HG03565 (cell line): ENCODE results near the gene FAM204A.

Experiments used
- ATAC-seq: cut with Tn5 transposase; IDR thresholded peaks from one replicate; pipeline ENCODE4 v1.9.1; 2021; ENCODE audit warnings: mild to moderate bottlenecking, moderate library complexity; ENCODE audit not compliant: unreplicated experiment

Gene FAM204A

GRCh38 chr10:118286051-118286838 lies 55.9 kb downstream of the FAM204A start:
- no peak for ATAC-seq

GRCh38 chr10:118282670-118283069 lies 59.5 kb downstream of the FAM204A start:
- ATAC-seq: no peak

- no peak for ATAC-seq
These were observed 63.5 kb downstream of the FAM204A start for GRCh38 chr10:118278649-118279048.

DNA sequence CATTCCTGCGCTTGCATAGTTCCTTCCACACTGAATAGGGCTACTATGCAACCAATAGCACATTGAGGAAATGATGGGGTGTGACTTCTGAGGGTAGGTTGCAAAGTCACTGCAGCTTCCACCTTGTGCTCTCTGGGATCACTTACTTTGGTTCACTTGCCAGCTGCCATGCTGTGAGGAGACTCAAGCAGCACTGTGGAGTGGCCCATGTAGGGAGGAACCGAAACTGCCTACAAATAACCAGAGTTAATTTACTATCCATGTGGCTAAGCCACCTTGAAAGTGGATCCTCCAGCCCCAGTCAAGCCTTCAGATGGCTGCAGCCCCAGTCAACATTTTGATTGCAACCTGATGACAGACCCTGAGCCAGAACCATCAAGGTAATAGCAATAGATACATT lies 64.3 kb downstream of the FAM204A start:
- ATAC-seq: no peak

DNA sequence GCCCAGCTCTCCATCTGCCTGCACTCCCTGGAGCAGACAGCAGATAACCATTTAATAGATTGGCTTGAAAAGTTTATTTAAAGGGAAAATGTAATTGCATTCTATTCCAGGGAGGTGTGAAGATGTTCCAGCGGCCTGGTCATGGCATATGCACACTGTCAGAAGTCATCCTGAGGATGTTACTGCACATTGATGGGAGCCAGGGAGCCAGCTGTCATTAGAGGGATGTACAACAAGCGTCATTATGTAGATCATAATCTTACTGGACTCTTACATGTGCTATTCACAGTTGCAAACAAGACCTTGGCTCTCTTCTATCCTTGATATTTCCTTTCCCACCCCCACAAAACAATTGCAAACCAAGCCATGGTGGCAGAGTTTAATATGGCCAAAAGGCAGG lies 65.4 kb downstream of the FAM204A start:
- ATAC-seq: no peak

GRCh38 chr10:118276204-118276603 lies 65.9 kb downstream of the FAM204A start:
- ATAC-seq: no peak

- no peak for ATAC-seq
These were observed 68.5 kb downstream of the FAM204A start for GRCh38 chr10:118273662-118274061.

GRCh38 chr10:118272767-118273166 lies 69.4 kb downstream of the FAM204A start:
- no peak for ATAC-seq

DNA sequence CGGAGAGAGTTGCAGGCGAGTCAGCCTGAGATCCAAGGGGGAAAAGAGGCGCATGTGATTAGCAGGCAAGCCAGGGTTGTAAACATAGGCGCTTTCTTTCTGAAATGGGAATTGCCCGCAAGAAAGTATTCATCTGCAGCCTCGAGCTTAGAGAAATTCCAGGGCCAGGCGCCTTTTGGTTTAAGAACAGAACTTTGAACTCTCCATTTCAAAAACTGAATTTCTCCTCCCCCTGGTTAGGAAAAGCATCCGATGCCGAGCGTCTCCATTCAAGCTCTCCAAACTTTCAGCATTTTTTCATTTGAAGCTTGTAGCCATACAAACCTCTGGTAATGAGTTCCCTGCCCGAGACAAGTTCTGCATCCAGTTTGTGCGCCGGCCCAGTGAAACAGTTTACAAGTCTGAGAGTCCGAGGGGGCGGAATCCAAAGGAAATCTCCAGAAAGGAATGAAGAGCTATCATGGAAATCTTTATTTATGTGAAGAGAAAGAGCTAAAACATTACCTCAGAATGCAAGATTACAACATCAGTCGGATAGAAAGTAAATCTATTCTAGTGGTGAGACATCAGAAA lies 69.9 kb downstream of the FAM204A start:
- ATAC-seq: no peak

DNA sequence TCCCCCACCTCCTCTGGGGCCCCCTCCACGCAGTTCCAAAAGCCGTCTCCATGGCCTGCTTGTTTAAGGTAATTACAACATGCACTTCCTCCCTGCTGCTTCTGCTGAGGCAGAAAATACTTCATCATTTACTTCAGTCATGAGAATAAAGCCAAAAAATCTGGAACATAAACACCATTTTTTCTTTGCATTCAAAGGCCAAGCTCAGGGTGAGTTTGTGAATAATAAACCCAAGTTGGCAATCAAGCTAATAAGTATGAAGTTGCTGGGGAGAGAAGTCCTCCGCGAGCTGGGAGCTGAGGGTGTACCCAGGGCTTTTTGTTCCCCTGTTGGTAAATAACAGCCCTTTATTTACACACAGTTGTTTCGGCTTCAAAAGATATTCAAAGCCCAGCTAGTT lies 70.5 kb downstream of the FAM204A start:
- no peak for ATAC-seq

GRCh38 chr10:118266098-118266748 lies 75.9 kb downstream of the FAM204A start:
- no peak for ATAC-seq

DNA sequence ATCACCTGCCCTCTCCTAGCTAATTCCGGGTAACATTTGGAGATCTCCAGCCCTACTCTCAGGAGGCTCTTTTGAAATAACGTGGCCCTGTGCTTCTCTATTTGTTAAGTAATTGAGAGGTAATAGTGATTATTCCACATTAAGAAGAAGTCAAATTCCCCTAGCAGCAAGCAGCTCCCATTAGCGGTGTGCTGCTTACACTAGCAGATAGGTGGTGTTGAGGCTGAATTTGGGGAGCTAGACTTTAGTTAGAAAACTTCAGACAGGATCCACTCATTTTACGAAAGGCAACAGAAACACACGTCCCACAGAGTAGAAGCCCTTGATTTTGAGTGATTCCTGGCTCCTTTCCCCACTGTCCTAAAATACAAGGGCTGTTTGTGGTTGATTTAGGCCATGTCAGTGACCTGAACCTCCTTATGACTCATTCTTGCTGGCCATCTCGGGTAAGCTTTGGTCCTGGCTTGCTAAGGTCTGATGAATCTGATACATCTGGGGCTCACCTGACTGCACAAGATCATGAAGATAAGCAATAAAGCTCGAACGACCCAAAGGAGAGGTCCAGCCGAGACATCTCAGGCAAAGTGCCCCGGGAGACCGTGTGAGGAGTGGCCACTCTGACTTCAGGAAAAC lies 77.2 kb downstream of the FAM204A start:
- ATAC-seq: no peak

DNA sequence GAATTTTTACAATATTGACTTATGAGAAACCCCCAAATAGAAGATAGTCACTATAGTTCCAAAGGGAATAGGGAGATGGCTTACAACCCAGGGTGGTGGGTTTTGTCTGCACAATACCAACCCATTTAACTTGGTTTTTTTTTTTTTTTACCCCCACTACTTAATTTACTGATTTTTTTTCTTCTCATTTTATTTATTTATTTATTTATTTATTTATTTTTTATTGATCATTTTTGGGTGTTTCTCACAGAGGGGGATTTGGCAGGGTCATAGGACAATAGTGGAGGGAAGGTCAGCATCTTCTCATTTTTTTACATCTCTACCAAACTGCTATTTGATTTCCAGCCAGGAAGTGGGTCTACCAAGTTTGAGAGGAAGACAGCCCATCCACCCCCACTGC lies 77.9 kb downstream of the FAM204A start:
- no peak for ATAC-seq

DNA sequence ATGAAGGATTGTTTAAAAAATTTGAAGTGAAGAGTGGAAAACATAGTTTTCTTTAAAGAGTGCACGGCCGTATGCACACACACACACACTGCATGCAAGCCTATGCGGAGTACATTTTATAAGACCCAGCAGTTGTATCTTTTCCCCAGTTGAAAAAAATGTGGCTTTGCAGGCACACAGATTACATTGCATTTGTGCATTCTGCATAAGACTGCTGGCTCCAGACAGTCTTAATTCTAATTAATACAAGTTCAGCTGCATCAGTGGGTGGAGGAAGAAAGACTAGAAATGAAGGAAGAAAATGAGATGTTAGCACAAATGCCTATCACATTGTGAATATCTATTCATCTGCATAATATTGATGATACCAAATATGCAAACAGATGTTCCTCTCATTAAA lies 79.6 kb downstream of the FAM204A start:
- ATAC-seq: no peak

DNA sequence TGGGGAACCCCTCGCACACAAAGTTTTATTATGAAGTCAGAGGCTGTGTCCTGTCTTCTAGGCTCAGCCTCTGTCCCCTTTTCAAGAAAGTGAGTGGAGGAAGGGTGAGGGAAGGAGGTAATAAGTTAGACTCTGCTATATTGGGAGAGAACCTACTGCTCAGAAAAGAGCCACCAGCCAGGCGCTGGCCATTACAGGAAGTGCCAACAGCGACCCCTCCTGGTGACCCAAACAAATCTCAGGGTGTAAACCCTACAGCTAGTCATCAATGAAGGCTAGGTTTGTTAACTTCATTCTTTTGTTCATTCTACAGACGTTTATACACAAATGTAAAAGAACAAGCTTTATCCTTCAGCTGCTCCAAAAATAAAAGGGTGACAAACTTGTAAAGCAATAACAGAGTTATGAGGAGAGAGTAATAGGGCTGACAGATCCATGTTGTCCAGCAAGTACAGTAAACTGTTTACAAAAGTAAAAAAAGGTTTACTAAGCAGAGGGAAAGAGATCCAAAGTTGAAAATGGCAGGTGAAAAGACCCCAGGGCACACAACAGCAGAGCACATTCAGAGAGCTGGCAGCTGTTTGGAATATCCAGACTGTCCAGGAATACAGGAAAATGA lies 82.7 kb downstream of the FAM204A start:
- ATAC-seq: no peak

GRCh38 chr10:118258285-118258684 lies 83.8 kb downstream of the FAM204A start:
- ATAC-seq: no peak

DNA sequence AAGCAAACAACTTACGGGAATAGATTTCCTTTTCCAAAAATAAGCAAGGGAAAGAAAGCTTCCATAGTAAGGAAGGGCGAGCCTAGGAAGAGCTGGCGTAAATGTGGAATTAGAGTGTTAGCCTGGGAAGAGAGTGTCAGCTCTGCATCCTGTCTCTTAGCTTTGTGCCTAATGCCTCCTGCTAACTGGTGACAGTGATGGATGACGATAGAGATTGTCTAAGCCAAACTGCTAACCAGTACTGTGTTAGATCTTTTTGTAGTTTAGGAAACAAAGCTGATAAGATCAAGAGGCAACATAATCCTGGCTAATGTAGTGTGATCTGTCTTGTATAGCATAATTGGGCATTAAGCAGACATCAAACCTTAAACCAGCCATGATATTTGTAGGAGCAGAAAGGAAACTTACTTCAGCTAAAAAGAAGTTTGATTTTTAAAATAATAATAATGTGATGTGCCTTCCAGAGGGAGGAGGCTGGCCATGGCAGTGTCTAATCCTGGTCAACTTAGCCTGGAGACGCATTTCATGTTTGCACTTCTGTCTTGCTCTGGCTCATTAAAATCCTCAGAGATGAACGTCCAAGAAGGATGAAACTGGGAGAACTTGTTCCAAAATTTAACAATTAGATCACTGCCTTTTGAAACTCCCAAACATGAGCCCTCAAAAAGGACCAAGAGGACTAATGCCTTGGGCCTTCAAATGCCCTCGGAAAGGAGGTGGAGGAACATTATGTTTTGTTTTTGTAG lies 85.1 kb downstream of the FAM204A start:
- ATAC-seq: no peak

DNA sequence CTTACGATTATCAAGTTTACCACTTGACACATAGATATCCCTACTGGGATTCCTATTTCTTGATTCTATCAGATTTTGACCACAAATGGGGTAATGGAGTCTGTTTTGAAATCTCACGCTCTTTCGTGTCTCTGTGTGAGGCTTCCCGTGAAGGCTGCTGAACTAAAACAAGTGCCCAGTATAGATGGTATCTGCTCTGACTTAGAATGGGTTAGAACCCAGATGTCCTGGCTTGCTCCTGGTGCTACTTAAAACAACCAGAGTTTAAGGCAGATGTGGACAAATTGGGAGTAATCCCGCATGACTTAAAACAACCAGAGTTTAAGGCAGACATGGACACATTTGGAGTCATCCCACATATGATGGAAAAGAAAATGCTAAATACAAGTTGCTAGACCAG lies 85.9 kb downstream of the FAM204A start:
- no peak for ATAC-seq

DNA sequence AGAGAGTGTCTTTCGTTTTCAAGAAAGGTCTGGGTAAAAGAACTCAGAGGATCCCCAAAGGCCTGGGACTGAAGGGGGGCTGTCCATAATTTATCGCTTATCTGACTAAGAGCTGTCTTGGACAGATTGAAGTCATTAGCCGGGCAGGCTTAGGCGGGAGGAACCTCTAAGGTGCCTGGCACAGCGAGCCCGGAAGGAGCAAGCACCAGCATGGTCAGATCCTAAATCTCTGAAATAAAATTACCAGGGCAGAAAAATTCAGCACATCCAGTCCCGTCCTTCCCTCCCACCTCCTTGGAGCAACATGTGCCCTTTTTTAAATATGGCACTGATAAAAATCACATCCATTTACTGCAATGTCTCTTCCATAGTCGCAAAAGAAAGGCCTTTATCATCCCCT lies 86.8 kb downstream of the FAM204A start:
- ATAC-seq: no peak

DNA sequence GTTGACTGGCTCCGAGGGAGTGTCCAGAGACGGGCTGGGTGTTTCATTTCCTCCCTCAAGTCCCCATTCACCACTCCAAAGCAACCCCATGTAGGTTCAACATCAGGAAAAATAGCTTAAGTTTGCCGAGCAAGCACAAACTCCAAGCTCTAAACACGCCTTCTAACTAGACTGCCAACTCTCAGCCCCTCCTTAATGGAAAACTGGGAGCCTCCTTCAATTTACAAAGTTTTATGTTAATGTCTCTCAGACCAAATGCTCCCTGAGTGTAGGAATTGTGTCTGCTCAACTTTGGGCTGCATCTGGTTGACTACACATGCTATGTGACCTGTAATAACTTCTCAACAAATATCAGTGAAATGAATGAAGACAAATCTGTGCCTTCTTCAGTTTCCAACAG lies 87.5 kb downstream of the FAM204A start:
- no peak for ATAC-seq

- no peak for ATAC-seq
These were observed 88.7 kb downstream of the FAM204A start for GRCh38 chr10:118253397-118253796.
